Anterior cingulate cortex (tissue), 58 donors: Measurements from ENCODE around the gene CXXC5.
"Not testable (repeated sequence)": the region's sequence is repeated elsewhere in the genome, so short reads cannot be mapped to it uniquely, and the experiment has no call there.

ENCODE experiments used
- DNase-seq, 58 donors: peaks; one replicate each; lab custom pipeline; 2025; lab: John Stamatoyannopoulos, UW

Gene CXXC5

GRCh38 chr5:139704748-139705147 lies 56.6 kb downstream of the CXXC5 start:
- no peak for DNase-seq

GRCh38 chr5:139705191-139705590 lies 57.0 kb downstream of the CXXC5 start:
- no peak for DNase-seq

- no peak for DNase-seq
Measured at GRCh38 chr5:139705655-139706587, 57.8 kb downstream of the CXXC5 start.

GRCh38 chr5:139707445-139708003 lies 59.4 kb downstream of the CXXC5 start:
- no peak for DNase-seq

GRCh38 chr5:139708434-139708861 lies 60.3 kb downstream of the CXXC5 start:
- DNase-seq = no peak

GRCh38 chr5:139708877-139709581 lies 60.9 kb downstream of the CXXC5 start:
- DNase-seq = peak in 28 of 58 donors; percentile 17 to 78 (median 54)

- peak in 2 of 58 donors; percentile 30 to 53 for DNase-seq
Measured at GRCh38 chr5:139709582-139710318, 61.6 kb downstream of the CXXC5 start.

- DNase-seq = peak in 34 of 58 donors; percentile 27 to 76 (median 52)
Measured at GRCh38 chr5:139710319-139711066, 62.3 kb downstream of the CXXC5 start.

GRCh38 chr5:139711067-139711905 lies 63.1 kb downstream of the CXXC5 start:
- peak in 49 of 58 donors; percentile 36 to 84 (median 64) for DNase-seq

GRCh38 chr5:139711906-139712224 lies 63.7 kb downstream of the CXXC5 start:
- DNase-seq = peak in 47 of 58 donors; percentile 16 to 78 (median 57)

GRCh38 chr5:139712412-139712811 lies 64.3 kb downstream of the CXXC5 start:
- no peak for DNase-seq

- not testable (repeated sequence) for DNase-seq
Measured at GRCh38 chr5:139713898-139714297, 65.7 kb downstream of the CXXC5 start.

GRCh38 chr5:139717221-139717620 lies 69.1 kb downstream of the CXXC5 start:
- no peak for DNase-seq

- DNase-seq = not testable (repeated sequence)
Measured at GRCh38 chr5:139718403-139718802, 70.3 kb downstream of the CXXC5 start.

- DNase-seq = not testable (repeated sequence)
Measured at GRCh38 chr5:139719970-139720369, 71.8 kb downstream of the CXXC5 start.

- no peak for DNase-seq
Measured at GRCh38 chr5:139723986-139724587, 75.9 kb downstream of the CXXC5 start.

GRCh38 chr5:139725073-139725830 lies 77.1 kb downstream of the CXXC5 start:
- peak in 23 of 58 donors; percentile 13 to 79 (median 40) for DNase-seq

GRCh38 chr5:139726248-139726647 lies 78.1 kb downstream of the CXXC5 start:
- no peak for DNase-seq
